ENCODE measurements around the gene GCFC2.
A peak's percentile ranks its signal among the peaks of the same experiment; 100 is the strongest.

The GCFC2 gene

GRCh38 chr2:75627902-75628504, 82.7 kb downstream of the GCFC2 start:
- TF ChIP-seq CTCF (IDR thresholded peaks at IDR 0.05; ENCODE audit: low read depth, low read length), result peak; percentile 94
- no peak overlapping the region for H3K4me3 ChIP-seq (ENCODE audit: low read depth, low read length)

- no peak overlapping the region for H3K4me3 ChIP-seq (ENCODE audit: low read depth, low read length)
- TF ChIP-seq CTCF (IDR thresholded peaks at IDR 0.05; ENCODE audit: low read depth, low read length), result no peak
Observed at GRCh38 chr2:75622929-75623328, 87.8 kb downstream of the GCFC2 start.

- TF ChIP-seq CTCF (IDR thresholded peaks at IDR 0.05; ENCODE audit: low read depth, low read length), result no peak
Observed at GRCh38 chr2:75622500-75622899, 88.2 kb downstream of the GCFC2 start.

GRCh38 chr2:75621228-75621627, 89.5 kb downstream of the GCFC2 start:
- no peak for TF ChIP-seq CTCF (IDR thresholded peaks at IDR 0.05; ENCODE audit: low read depth, low read length)
- H3K4me3 ChIP-seq (ENCODE audit: low read depth, low read length), result no peak overlapping the region

More at GRCh38 chr2:75622500-75622899, 88.2 kb downstream of the GCFC2 start:
- no peak overlapping the region for H3K4me3 ChIP-seq (ENCODE audit: low read depth, low read length)

GRCh38 chr2:75619956-75620740, 90.6 kb downstream of the GCFC2 start:
- TF ChIP-seq CTCF (IDR thresholded peaks at IDR 0.05; ENCODE audit: low read depth, low read length), result no peak
- H3K4me3 ChIP-seq (ENCODE audit: low read depth, low read length), result no peak overlapping the region

GRCh38 chr2:75616933-75617332, 93.8 kb downstream of the GCFC2 start:
- no peak for TF ChIP-seq CTCF (IDR thresholded peaks at IDR 0.05; ENCODE audit: low read depth, low read length)

GRCh38 chr2:75616406-75616805, 94.3 kb downstream of the GCFC2 start:
- TF ChIP-seq CTCF (IDR thresholded peaks at IDR 0.05; ENCODE audit: low read depth, low read length), result no peak
- H3K4me3 ChIP-seq (ENCODE audit: low read depth, low read length), result no peak overlapping the region

More at GRCh38 chr2:75616933-75617332, 93.8 kb downstream of the GCFC2 start:
- no peak overlapping the region for H3K4me3 ChIP-seq (ENCODE audit: low read depth, low read length)
